DMS 273 (cell line): ENCODE results near the gene SH3GL1.

ENCODE experiments used
- DNase-seq: peaks from one replicate; lab custom pipeline; 2025; ENCODE audit not compliant: unreplicated experiment; lab: John Stamatoyannopoulos, UW

Gene SH3GL1

GRCh38 chr19:4376028-4376670 lies 24.2 kb downstream of the SH3GL1 start:
- no peak for DNase-seq

DNA sequence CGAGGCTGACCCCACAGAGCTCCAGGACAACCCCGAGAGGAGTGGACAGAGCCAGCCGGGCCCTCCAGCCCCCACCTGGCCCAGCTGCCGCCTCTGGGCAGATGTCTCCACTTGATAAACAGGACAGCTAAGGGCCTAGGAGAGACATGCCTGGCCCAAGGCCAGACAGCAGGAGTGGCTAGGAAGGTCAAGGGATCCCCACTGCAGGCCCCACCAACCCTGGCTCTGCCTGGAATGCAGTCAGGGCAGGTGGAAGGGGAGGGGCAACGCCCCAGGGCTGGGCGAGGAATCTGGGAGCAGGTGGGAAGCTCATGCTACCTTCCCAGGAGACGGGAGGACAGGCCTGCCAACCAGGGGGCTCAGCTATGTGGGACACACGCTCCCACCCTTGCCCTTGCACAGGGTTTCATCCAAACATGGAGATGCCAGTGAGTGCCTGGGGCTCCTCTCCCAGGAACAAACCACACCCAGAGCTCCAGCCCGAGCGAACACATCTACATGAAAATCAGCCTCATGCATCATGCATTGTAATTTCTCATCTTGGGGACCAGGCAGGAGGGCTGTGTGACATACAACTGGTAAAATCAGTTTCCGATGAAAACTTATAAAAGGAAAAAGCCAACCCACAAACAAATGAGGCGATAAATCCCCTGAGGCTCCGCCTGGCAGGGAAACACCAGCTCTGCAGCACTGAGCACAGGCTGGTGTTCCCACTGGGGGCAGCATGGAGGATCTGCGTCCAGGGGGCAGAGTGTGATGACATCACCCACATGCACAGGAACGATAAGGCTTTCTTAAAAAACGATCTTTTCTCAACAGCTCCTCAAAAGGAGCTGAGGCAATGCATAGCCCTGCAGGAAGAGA lies 25.0 kb downstream of the SH3GL1 start:
- peak; percentile 74 for DNase-seq

DNA sequence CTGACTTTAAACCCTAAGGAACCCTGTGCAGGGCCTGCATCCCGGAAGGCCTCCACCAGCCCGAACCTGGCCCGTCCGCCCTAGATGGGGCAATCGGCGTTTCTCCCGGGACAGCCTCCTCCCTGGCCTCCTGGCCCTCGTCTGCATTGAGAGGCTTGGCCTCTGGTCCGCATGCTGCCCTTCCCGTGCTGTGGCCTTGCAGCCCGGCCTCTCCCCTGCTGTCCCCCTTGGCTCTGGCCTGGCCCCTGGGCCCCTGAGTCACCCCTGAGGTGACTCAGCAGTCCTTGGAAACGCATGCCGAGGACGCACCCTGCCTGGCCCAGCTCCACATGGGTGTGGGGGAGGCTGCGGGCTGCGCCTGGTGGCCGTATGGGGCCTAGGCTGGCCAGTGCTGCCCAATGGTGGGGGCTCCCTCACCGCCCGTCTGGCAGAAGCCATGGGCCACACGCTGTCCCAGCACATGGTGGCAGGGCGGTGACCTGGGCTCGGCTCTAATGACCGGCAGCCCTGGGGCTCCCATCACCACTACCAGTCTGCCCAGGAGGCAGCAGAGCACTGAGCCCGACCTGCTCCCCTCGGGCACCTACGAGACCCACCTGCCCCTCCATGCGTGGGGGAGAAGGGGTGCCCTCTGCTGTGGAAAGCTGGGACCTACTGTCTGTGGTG lies 25.7 kb downstream of the SH3GL1 start:
- DNase-seq, result no peak

- DNase-seq, result no peak
Measured at GRCh38 chr19:4373601-4374497, 26.5 kb downstream of the SH3GL1 start.

DNA sequence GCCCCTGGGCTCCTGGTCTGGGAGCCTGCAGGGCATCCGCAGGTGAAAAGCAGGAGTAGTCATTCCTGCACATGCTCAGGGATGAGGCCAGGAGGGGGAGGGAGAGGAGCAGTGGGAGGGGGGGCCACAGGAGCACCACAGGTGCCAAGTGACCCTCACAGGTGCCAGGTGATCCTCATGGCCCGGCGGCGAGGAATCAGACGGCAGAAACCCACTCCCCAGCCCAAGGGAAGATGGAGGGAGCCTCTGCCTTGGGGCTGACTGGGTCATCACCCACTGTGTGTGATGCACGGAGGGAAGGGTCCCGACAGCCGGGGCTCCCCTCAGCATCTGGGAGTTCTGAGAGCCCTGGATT lies 27.4 kb downstream of the SH3GL1 start:
- no peak for DNase-seq

DNA sequence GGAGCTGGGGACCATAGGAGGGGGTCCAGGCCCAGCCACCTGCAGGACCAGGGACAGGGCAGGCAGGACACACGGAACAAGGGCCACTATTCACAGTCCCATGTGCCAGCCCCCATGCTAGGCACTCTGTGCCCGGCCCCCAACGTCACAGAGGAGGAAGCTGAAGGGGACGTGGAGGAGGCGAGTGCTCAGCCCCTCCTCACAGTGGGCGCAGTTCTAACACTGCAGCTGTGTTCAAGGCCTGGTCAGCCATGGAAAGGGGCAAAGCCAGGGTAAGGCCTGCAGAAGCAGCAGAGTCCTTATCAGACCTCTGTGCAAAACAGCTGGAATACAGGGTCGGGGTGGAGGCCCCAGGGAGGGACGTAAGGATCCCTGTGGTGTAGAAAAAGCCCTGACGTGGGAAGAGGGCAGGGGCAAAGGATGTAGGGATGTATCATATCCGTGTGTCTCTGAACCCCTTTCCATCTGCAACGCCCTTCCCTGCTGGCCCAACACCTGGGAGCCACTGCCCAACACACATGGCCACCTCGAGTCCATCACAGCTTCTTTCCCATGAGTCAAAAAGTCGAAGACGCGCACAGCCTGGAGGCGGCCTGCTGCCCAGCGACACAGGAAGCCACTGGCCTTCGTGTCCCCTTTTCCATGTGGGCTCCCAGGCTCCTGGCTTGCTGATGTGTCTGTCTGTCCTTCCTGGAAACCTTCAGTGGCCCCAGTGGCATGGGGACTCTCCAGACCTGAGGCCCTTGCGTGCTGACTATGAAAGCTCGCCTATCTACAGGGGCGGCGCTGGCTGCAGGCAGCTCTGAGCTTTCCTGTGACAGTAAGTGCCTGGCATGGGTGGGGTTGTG lies 28.0 kb downstream of the SH3GL1 start:
- DNase-seq, result no peak

DNA sequence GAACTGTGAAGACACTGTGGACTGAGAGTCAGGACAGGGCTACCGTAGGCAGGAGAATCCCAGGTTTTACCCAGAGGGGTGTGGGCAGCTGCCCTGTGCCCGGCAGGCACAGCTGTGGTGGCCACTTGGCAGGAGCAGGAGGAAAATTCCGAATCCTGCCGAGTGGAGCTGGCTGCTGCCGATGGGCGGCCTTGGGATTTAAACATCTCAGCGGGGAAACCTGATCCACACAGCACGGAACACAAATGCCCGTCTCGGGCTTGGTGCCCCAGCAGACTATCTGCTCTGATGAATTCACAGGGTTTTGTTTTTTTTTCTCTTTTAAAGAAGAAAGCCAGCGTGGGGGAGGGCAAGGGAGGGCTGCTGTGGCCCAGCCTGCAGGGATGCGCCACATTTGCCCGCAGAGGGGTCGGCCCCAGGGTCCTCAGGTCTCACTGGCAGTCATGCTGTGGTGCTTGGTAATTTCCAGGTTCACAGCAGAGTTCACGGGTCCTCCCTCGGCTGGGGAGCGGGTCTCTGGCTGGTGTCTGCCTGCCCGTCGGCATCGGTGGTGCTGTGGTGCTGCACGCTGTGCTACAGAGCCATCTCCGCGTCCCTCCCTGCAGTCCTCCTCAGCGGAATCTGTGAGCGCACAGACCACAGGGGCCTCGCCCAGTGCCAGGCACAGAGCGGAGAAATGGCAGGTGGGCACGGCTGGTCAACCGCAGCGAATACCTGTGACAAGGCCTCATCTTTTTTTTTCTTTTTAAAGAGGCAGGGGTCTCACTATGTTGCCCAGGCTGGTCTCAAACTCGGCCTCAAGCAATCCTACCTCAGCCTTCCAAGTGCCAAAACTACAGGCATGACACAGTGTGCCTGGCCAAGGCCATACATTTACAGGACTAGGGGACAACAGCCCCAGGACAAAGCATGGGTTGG lies 28.8 kb downstream of the SH3GL1 start:
- DNase-seq, result peak; percentile 73

DNA sequence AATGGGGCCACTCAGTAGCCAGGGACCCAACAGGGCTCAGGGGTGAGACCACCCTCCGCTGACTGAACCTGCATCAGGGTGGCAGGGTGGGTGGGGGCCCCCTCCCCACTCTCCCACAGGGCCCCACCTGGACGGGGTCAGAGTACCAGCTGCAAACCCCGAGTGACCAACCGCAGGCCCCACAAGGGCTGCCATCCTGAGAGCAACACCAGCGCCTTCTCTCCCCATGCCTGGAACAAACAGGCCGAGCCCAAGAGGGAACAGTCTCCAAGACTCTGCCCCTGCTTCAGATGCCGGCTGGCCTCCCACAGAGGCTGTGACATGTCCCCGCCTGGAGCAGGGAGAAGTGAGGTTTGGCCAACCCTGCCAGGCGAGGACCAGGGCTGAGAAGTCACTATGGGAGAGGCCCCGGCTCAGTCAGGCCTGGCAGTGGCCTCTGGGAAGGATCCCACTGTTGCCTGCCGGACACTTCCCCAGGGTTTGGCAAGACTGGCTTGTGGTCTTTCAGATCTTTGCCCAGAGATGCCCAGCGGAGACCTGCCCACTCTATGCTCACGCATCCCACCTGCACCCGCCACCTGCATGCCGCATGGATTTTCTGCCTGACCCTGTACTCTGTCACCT lies 29.8 kb downstream of the SH3GL1 start:
- DNase-seq, result no peak

DNA sequence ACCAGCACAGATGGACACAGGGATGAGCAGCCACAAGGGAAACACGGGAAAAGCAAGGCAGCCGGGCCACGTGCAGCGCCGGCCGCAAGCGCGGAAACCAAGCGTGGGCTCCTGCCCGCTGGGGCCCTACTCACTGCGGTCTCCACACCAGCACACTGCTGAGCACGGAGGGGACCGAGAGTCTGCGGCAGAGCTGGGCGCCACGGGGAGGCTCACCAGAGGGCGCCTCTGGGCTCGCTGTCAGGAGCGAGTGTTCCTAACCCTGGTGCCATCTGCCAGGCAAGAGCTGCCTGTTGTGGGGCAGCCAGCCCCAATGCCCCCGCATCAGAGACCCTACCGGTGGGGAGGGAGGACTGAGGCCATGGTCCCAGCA lies 30.5 kb downstream of the SH3GL1 start:
- peak; percentile 86 for DNase-seq

GRCh38 chr19:4369109-4369887 lies 31.0 kb downstream of the SH3GL1 start:
- no peak for DNase-seq

GRCh38 chr19:4368128-4368820 lies 32.1 kb downstream of the SH3GL1 start:
- peak; percentile 41 for DNase-seq

DNA sequence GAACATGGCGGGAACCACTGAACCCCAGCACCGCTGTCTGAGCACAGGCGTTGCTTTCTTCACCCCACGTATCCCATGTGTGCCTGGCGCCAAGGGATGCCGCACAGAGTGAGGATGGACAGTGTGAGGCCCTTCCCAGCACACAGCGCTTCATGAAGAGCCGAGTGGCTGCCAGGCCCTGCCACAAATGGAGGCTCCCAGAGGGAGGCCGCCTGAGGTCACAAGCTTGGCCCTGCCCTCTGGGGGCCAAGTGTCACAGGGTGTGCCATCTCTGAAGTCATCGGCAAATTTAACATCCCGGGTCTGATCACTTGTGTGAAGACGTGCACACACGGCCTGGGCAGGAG lies 32.6 kb downstream of the SH3GL1 start:
- DNase-seq, result no peak

DNA sequence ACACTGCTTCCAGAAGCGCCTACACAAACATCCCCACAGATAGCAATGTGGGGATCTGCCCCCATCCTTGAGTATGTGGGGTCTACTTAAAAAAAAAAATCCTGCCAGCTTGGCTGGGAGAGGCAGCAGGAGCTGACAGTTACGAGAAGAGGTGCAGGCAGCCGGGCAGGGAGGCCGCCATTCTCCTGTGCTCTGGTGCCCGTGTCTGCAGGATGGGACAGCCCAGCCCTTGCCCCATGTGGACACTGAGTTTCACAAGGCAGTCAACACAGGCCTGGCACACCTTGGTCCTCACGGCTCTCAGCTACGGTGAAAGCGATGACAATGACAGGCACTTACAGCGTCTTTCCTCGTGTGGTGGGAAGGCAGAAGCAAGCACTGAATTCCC lies 33.0 kb downstream of the SH3GL1 start:
- no peak for DNase-seq

GRCh38 chr19:4366666-4367335 lies 33.5 kb downstream of the SH3GL1 start:
- no peak for DNase-seq

DNA sequence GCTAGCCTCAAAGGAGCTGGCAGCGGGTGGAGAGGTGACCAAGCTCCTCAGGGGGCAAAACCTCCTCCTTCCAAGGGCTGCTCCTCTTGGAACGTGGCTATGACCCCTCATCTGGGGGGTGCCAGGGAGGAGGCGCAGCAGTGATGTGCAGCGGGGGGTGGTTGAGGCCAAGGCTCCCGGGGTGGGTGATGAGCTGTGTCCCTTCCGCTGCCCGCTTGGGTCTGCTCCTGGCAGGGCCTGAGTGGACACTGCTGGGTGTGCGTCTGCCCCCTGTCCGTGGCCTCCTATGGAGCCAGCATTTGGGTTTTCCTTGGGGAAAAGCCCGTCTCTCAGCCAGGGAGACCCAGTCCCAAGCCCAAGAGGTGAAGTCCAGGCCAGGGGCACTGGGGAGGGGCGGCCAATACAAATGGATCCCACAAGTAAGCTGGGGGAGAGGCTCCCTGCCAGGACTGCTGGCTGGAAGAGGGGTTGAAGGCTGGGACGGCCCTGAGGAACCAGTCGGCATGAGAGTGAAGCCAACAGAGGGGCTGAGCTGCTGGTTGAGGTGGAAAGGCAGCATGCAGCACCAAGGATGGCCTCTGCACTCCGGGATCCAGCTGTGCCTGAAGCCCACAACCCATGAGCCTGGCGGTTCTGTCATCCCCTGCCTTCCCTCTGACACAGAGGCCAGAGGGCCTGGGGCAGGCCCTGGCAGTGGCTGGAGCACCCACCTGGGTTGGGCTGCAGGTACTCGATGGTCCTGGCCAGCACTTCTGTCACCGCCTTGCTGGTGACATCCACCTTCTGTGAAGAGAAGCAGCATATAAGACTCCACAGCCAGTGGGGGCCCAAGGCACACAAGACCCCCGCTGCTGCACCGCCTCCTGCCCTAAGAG lies 34.3 kb downstream of the SH3GL1 start:
- no peak for DNase-seq

DNA sequence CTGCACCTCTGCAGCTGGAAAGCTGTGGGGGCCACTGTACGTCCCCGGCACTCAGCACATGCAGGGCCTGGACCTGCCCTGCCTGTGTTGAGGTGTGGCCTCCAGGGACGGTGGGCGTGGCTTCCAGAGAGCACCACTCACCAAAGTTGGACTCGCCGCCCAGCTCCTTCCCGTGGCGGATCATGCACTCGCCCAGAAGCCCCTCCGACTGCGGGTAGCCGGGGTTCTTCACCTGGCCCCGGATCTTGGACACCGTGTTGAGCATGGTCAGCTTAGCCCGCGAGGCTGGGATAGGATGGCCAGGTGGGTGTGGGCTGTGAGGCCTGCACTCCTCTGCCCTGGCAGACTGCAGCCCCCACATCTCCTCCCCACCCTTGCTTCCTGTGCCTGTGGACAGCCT lies 35.0 kb downstream of the SH3GL1 start:
- DNase-seq, result no peak
